Neuronal stem cell (in vitro differentiated cells): Measurements from ENCODE around the gene MRFAP1.

Experiments used
- DNase-seq: peaks from one replicate; pipeline ENCODE4 v3.0.0-alpha.2; 2013; ENCODE audit warnings: low spot score
- H2AFZ ChIP-seq: one replicate; pipeline ENCODE4 v1.6.1; 2013; ENCODE audit warnings: mild to moderate bottlenecking, low read length, inconsistent platforms
- H2AK5ac ChIP-seq: 2 replicates; pipeline ENCODE4 v1.6.1; 2013; ENCODE audit warnings: low read depth, mild to moderate bottlenecking, inconsistent platforms, low read length, moderate library complexity, mixed read lengths
- H2BK120ac ChIP-seq: 2 replicates; pipeline ENCODE4 v1.6.1; 2013; ENCODE audit warnings: low read depth, mild to moderate bottlenecking, inconsistent platforms, low read length, moderate library complexity, mixed read lengths
- H2BK12ac ChIP-seq: one replicate; pipeline ENCODE4 v1.6.1; 2013; ENCODE audit warnings: low read length, inconsistent platforms
- H2BK15ac ChIP-seq: 2 replicates; pipeline ENCODE4 v1.6.1; 2013; ENCODE audit warnings: mild to moderate bottlenecking, low read length, inconsistent platforms, mixed read lengths
- H2BK5ac ChIP-seq: one replicate; pipeline ENCODE4 v1.6.1; 2013; ENCODE audit warnings: inconsistent platforms, mild to moderate bottlenecking, low read length, moderate library complexity
- H3K14ac ChIP-seq: one replicate; pipeline ENCODE4 v1.6.1; 2013; ENCODE audit warnings: low read length, inconsistent platforms
- H3K18ac ChIP-seq: 2 replicates; pipeline ENCODE4 v1.6.1; 2013; ENCODE audit warnings: low read length, inconsistent platforms
- H3K23ac ChIP-seq: 2 replicates; pipeline ENCODE4 v1.6.1; 2013; ENCODE audit warnings: low read depth, mild to moderate bottlenecking, mixed read lengths, low read length, inconsistent platforms; ENCODE audit not compliant: poor library complexity
- H3K27ac ChIP-seq: replicated peaks from 3 replicates; pipeline ENCODE4 v1.5.1; 2013; ENCODE audit warnings: low read length, inconsistent platforms
- H3K27me3 ChIP-seq, 3 experiments: 2 replicates each; pipeline ENCODE4 v1.6.1; 2013; ENCODE audit warnings: low read length in 3 of 3, mild to moderate bottlenecking in 2 of 3, inconsistent platforms in 1 of 3, low read depth in 1 of 3, mixed read lengths in 1 of 3, moderate library complexity in 1 of 3; ENCODE audit not compliant: control insufficient read depth in 3 of 3, insufficient read depth in 3 of 3
- H3K36me3 ChIP-seq, 2 donors: replicated peaks in 1 of 2; 2 replicates each; pipeline ENCODE4 v1.6.1; 2013; ENCODE audit warnings: low read length in 2 of 2; ENCODE audit not compliant: control insufficient read depth in 2 of 2, insufficient read depth in 2 of 2
- H3K4ac ChIP-seq: 2 replicates; pipeline ENCODE4 v1.6.1; 2013; ENCODE audit warnings: inconsistent platforms, mild to moderate bottlenecking, low read length, moderate library complexity
- H3K4me1 ChIP-seq, 2 donors: 1 replicate in 1 of 2; 2 replicates in 1 of 2; pipeline ENCODE4 v1.6.1; 2013; ENCODE audit warnings: low read length in 2 of 2, low read depth in 1 of 2; ENCODE audit not compliant: control insufficient read depth in 2 of 2, insufficient read depth in 1 of 2
- H3K4me2 ChIP-seq: one replicate; pipeline ENCODE4 v1.6.1; 2013; ENCODE audit warnings: mild to moderate bottlenecking, low read length, inconsistent platforms; ENCODE audit not compliant: insufficient read depth, poor library complexity, severe bottlenecking
- H3K4me3 ChIP-seq, 2 donors: 2 replicates each; pipeline ENCODE4 v1.5.1; 2013; ENCODE audit warnings: low read length in 2 of 2, mild to moderate bottlenecking in 2 of 2, inconsistent platforms in 1 of 2, moderate library complexity in 1 of 2
- H3K79me1 ChIP-seq: one replicate; pipeline ENCODE4 v1.6.1; 2013; ENCODE audit warnings: low read depth, mild to moderate bottlenecking, inconsistent platforms, low read length, moderate library complexity
- H3K9ac ChIP-seq: one replicate; pipeline ENCODE4 v1.6.1; 2013; ENCODE audit warnings: mild to moderate bottlenecking, low read depth, low read length, inconsistent platforms; ENCODE audit not compliant: poor library complexity
- H3K9me3 ChIP-seq, 2 donors: replicated peaks in 1 of 2; 2 replicates each; pipeline versions ENCODE3 to v1.6.1; 2013; ENCODE audit warnings: low read length in 2 of 2, mild to moderate bottlenecking in 2 of 2, inconsistent platforms in 1 of 2, low read depth in 1 of 2, mixed read lengths in 1 of 2, moderate library complexity in 1 of 2; ENCODE audit not compliant: control insufficient read depth in 2 of 2, insufficient read depth in 1 of 2
- H4K8ac ChIP-seq: one replicate; pipeline ENCODE4 v1.6.1; 2013; ENCODE audit warnings: low read depth, mild to moderate bottlenecking, inconsistent platforms, low read length, moderate library complexity
- H4K91ac ChIP-seq: one replicate; pipeline ENCODE4 v1.6.1; 2013; ENCODE audit warnings: low read length, low read depth, mild to moderate bottlenecking, inconsistent platforms; ENCODE audit not compliant: poor library complexity
- WGBS, 2 donors: extraction: QIAGEN DNeasy Blood & Tissue Kit; methylation state at CpG; one replicate each; pipeline ENCODE4 v1.1.7; 2013; ENCODE audit warnings: missing lambda C conversion rate in 2 of 2, mixed read lengths in 1 of 2; ENCODE audit not compliant: insufficient read length in 2 of 2, insufficient replicate concordance in 1 of 2; ENCODE audit errors: extremely low coverage in 2 of 2; 5-methylcytosine and 5-hydroxymethylcytosine counted together

MRFAP1 gene

DNA sequence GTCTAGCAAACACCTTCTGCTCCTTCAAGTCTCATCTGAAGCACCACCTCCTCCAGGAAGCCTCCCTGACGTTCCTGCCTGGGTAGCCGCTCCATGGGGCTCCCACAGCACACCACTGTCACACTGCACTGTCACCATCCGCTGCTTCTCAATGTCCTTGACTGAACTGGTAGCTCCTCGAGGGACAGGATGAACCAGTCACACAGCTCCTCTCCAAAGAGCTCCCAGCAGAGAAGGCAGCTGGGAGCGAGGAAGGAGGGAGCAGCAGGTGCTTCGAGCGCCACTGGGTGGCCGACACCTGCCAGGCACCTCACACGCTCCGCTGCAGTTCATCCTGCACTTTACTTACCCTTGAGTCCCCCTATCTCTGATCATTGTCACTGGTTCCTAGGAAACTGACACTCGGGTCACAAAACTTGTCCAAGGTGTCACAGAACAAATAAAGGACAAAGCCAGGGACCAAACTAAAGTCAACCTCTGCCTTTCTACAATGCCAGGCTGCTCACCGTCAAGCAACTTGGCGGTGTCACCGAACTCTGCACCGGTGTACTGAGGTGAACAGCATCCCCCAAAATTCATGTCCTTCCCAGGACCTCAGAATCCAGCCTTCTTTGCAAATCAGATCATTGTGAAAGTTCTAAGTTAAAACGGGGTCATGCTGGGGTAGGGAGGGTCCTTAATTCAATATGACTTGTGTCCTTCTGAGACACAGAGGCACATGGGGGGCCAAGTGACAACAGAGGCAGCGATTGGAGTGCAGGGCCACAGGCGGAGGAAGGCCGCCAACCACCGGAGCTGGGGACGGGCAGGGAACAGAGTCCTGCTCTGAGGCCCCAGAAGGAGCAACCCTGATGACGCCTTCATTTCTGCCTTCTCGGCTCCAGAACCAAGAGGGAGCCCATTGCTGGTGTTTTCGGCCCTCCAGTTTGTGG is 47.7 kb downstream of the MRFAP1 start:
- no peaks in the 10 kb centered on the region for H3K27me3 ChIP-seq
- H3K79me1 ChIP-seq: no peaks in the 10 kb centered on the region
- H4K8ac ChIP-seq: no peak overlapping the region
- H3K4me2 ChIP-seq: no peak overlapping the region
- H3K14ac ChIP-seq: no peak overlapping the region
- H2BK12ac ChIP-seq: no peak overlapping the region
- H2AFZ ChIP-seq: peak overlapping the region; percentile 89
- no peak overlapping the region for H3K18ac ChIP-seq
- H3K9me3 ChIP-seq: peaks cover 3 to 6% of the 10 kb centered on the region in 2 donors
- no peak overlapping the region for H3K9ac ChIP-seq
- H2BK15ac ChIP-seq: no peak overlapping the region
- DNase-seq: no peak
- WGBS, 2 donors: no CpG with 5 or more reads among the region's 24 CpGs
- no peaks in the 10 kb centered on the region for H3K36me3 ChIP-seq
- no peak overlapping the region for H2BK5ac ChIP-seq
- no peak overlapping the region for H3K27ac ChIP-seq
- H4K91ac ChIP-seq: no peak overlapping the region
- H3K4me3 ChIP-seq: no peak overlapping the region
- peaks cover 8 to 10% of the 10 kb centered on the region in 2 donors for H3K4me1 ChIP-seq
- H2BK120ac ChIP-seq: no peak overlapping the region
- no peak overlapping the region for H3K23ac ChIP-seq
- no peak overlapping the region for H3K4ac ChIP-seq
- H2AK5ac ChIP-seq: no peak overlapping the region

- H2BK5ac ChIP-seq: no peak overlapping the region
- H3K79me1 ChIP-seq: no peaks in the 10 kb centered on the region
- no CpG with 5 or more reads among the region's 23 CpGs for whole genome bisulfite sequencing, 2 donors
- DNase-seq: no peak
- no peak overlapping the region for H3K4me3 ChIP-seq
- H2AK5ac ChIP-seq: peak overlapping the region; percentile 86
- no peak overlapping the region for H3K14ac ChIP-seq
- H3K4me2 ChIP-seq: no peak overlapping the region
- no peaks in the 10 kb centered on the region for H3K36me3 ChIP-seq
- peak overlapping the region; percentile 84 for H3K18ac ChIP-seq
- peaks cover 3 to 6% of the 10 kb centered on the region in 2 donors for H3K9me3 ChIP-seq
- peak overlapping the region; percentile 62 for H3K23ac ChIP-seq
- H4K91ac ChIP-seq: peak overlapping the region; percentile 38
- H2BK120ac ChIP-seq: no peak overlapping the region
- H2AFZ ChIP-seq: peak overlapping the region; percentile 89
- H3K9ac ChIP-seq: no peak overlapping the region
- peaks cover 8 to 10% of the 10 kb centered on the region in 2 donors for H3K4me1 ChIP-seq
- no peak overlapping the region for H2BK12ac ChIP-seq
- H2BK15ac ChIP-seq: no peak overlapping the region
- H3K27me3 ChIP-seq: no peaks in the 10 kb centered on the region
- no peak overlapping the region for H3K4ac ChIP-seq
- H3K27ac ChIP-seq: no peak overlapping the region
- no peak overlapping the region for H4K8ac ChIP-seq
Observed at GRCh38 chr4:6688879-6689505, 48.5 kb downstream of the MRFAP1 start.

GRCh38 chr4:6689506-6689960 is 49.0 kb downstream of the MRFAP1 start:
- H4K8ac ChIP-seq: peak overlapping the region; percentile 17
- H3K23ac ChIP-seq: peak overlapping the region; percentile 62
- no peak overlapping the region for H3K4ac ChIP-seq
- no peak overlapping the region for H2BK15ac ChIP-seq
- no peak for DNase-seq
- H3K9ac ChIP-seq: no peak overlapping the region
- no peak overlapping the region for H3K27ac ChIP-seq
- peak overlapping the region; percentile 86 for H2AK5ac ChIP-seq
- peaks cover 8 to 10% of the 10 kb centered on the region in 2 donors for H3K4me1 ChIP-seq
- H3K4me2 ChIP-seq: no peak overlapping the region
- H2BK5ac ChIP-seq: no peak overlapping the region
- no peak overlapping the region for H2BK120ac ChIP-seq
- H3K18ac ChIP-seq: peak overlapping the region; percentile 84
- no peaks in the 10 kb centered on the region for H3K36me3 ChIP-seq
- no CpG with 5 or more reads among the region's 15 CpGs for WGBS, 2 donors
- H3K14ac ChIP-seq: no peak overlapping the region
- no peaks in the 10 kb centered on the region for H3K27me3 ChIP-seq
- peak overlapping the region; percentile 38 for H4K91ac ChIP-seq
- peaks cover 3 to 6% of the 10 kb centered on the region in 2 donors for H3K9me3 ChIP-seq
- no peak overlapping the region for H3K4me3 ChIP-seq
- peak overlapping the region; percentile 89 for H2AFZ ChIP-seq
- no peak overlapping the region for H2BK12ac ChIP-seq
- H3K79me1 ChIP-seq: peaks cover 2% of the 10 kb centered on the region
